GM12873 (cell line): ENCODE results near the gene STN1.

ENCODE experiments used
- CTCF ChIP-seq: IDR thresholded peaks from 2 replicates; pipeline ENCODE4 v1.5.1; 2012; ENCODE audit warnings: low read depth, mild to moderate bottlenecking, moderate library complexity, low read length, control low read depth; ENCODE audit not compliant: insufficient read depth; ENCODE audit errors: missing control alignments

STN1 gene

GRCh38 chr10:103841519-103841918 is 76.5 kb downstream of the STN1 start:
- no peak for TF ChIP-seq CTCF

- no peak for TF ChIP-seq CTCF
These were observed 77.3 kb downstream of the STN1 start for GRCh38 chr10:103840740-103841070.

- no peak for TF ChIP-seq CTCF
These were observed 77.9 kb downstream of the STN1 start for GRCh38 chr10:103839872-103840739.

- TF ChIP-seq CTCF, result no peak
These were observed 78.5 kb downstream of the STN1 start for GRCh38 chr10:103839519-103839871.

- no peak for TF ChIP-seq CTCF
These were observed 79.0 kb downstream of the STN1 start for GRCh38 chr10:103838862-103839518.

GRCh38 chr10:103838070-103838395 is 80.0 kb downstream of the STN1 start:
- TF ChIP-seq CTCF, result no peak

- TF ChIP-seq CTCF, result no peak
These were observed 80.5 kb downstream of the STN1 start for GRCh38 chr10:103837370-103838069.
